Mesothelial cell of epicardium (in vitro differentiated cells): Measurements from ENCODE around the gene ANKRD63. TPM values are rescaled to one million over a fixed set of nuclear protein-coding genes. Genes with fewer than 3 reads are reported as not detected.

Experiments
- DNase-seq, 2 experiments: peaks; one replicate each; pipeline ENCODE4 v3.0.0; 2021; ENCODE audit warnings: low spot score in 2 of 2; ENCODE audit not compliant: unreplicated experiment in 2 of 2
- H3K27ac Mint-ChIP-seq: 2 replicates; pipeline ENCODE4 v1.8.0; 2021; ENCODE audit warnings: mixed read lengths
- H3K27me3 Mint-ChIP-seq: 2 replicates; pipeline ENCODE4 v1.8.0; 2021; ENCODE audit warnings: low read depth, mixed read lengths
- H3K36me3 Mint-ChIP-seq: 2 replicates; pipeline ENCODE4 v1.8.0; 2021; ENCODE audit warnings: mixed read lengths
- H3K4me1 Mint-ChIP-seq: 2 replicates; pipeline ENCODE4 v1.8.0; 2021; ENCODE audit warnings: mixed read lengths
- H3K4me3 Mint-ChIP-seq: 2 replicates; pipeline ENCODE4 v1.8.0; 2021; ENCODE audit warnings: mild to moderate bottlenecking, moderate library complexity, mixed read lengths
- H3K9me3 Mint-ChIP-seq: 2 replicates; pipeline ENCODE4 v1.8.0; 2021; ENCODE audit warnings: mixed read lengths
- total RNA-seq: library from RNA; stranded (reverse); gene quantifications from 3 replicates; pipeline ENCODE4 v1.2.1, GENCODE V29; 2021
- TF ChIP-seq, protein P1 (sequence below): fragments of 200-600 bp; sonication (generic); IDR thresholded peaks from one replicate; pipeline ENCODE4 v1.5.0; 2021; ENCODE audit warnings: antibody characterized with exemption; ENCODE audit not compliant: unreplicated experiment

ANKRD63 gene
- total RNA-seq, 1 donor from 2014 or later, result 0.31 TPM

DNA sequence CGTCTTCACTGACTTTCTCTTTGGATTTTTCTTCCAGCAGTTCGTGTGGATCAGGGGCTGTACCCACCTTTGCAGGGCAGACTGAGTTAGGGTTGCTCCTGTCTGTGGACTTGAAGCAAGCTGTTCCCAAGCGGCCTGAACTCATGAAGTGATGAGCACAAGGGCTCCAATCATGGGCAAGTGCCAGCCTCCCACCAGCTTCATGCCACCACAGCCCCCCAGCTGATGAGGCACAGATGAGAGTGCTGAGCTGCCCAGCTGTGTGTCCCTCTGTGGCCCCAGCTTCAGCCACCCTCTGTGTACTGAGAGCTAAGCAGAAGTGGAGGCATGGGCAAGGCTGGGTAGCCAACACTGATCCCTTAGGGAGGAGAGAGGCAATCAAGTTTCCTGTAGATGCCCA, 28.1 kb upstream of the ANKRD63 start:
- no peak for DNase-seq
- H3K4me1 Mint-ChIP-seq, result peaks cover 28% of the 10 kb centered on the region
- no peak overlapping the region for H3K27ac Mint-ChIP-seq
- peaks cover 25% of the 10 kb centered on the region for H3K27me3 Mint-ChIP-seq
- H3K9me3 Mint-ChIP-seq, result no peaks in the 10 kb centered on the region
- no peak overlapping the region for H3K4me3 Mint-ChIP-seq
- no peaks in the 10 kb centered on the region for H3K36me3 Mint-ChIP-seq
- TF ChIP-seq, protein P1, sequence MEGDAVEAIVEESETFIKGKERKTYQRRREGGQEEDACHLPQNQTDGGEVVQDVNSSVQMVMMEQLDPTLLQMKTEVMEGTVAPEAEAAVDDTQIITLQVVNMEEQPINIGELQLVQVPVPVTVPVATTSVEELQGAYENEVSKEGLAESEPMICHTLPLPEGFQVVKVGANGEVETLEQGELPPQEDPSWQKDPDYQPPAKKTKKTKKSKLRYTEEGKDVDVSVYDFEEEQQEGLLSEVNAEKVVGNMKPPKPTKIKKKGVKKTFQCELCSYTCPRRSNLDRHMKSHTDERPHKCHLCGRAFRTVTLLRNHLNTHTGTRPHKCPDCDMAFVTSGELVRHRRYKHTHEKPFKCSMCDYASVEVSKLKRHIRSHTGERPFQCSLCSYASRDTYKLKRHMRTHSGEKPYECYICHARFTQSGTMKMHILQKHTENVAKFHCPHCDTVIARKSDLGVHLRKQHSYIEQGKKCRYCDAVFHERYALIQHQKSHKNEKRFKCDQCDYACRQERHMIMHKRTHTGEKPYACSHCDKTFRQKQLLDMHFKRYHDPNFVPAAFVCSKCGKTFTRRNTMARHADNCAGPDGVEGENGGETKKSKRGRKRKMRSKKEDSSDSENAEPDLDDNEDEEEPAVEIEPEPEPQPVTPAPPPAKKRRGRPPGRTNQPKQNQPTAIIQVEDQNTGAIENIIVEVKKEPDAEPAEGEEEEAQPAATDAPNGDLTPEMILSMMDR, result no peak

GRCh38 chr15:40310001-40310959, 27.4 kb upstream of the ANKRD63 start:
- no peak overlapping the region for H3K4me3 Mint-ChIP-seq

GRCh38 chr15:40309344-40309862, 26.5 kb upstream of the ANKRD63 start:
- peaks cover 19% of the 10 kb centered on the region for H3K27me3 Mint-ChIP-seq
- TF ChIP-seq, protein P1, result no peak
- no peaks in the 10 kb centered on the region for H3K9me3 Mint-ChIP-seq
- peaks cover 28% of the 10 kb centered on the region for H3K4me1 Mint-ChIP-seq
- H3K4me3 Mint-ChIP-seq, result no peak overlapping the region
- no peak overlapping the region for H3K27ac Mint-ChIP-seq
- H3K36me3 Mint-ChIP-seq, result no peaks in the 10 kb centered on the region
- DNase-seq, result no peak

More at GRCh38 chr15:40310001-40310959, 27.4 kb upstream of the ANKRD63 start:
- Mint-ChIP-seq H3K9me3 (no peaks in the 10 kb centered on the region), H3K27ac (no peak overlapping the region), H3K27me3 (peaks cover 24% of the 10 kb centered on the region), H3K36me3 (no peaks in the 10 kb centered on the region), H3K4me1 (peaks cover 28% of the 10 kb centered on the region)
- TF ChIP-seq, protein P1, result peak; percentile 60
- DNase-seq, result peak in 1 of 2 experiments; percentile 69

- no peak for DNase-seq
- peaks cover 17% of the 10 kb centered on the region for H3K27me3 Mint-ChIP-seq
- H3K4me1 Mint-ChIP-seq, result peaks cover 20% of the 10 kb centered on the region
- no peak within 1 kb of the TSS for H3K27ac Mint-ChIP-seq
- H3K36me3 Mint-ChIP-seq, result no peaks in the 10 kb centered on the region
- peak within 1 kb of the TSS; percentile 33 for H3K4me3 Mint-ChIP-seq
- no peaks in the 10 kb centered on the region for H3K9me3 Mint-ChIP-seq
- TF ChIP-seq, protein P1, result no peak
These were observed 24.8 kb upstream of the ANKRD63 start, which contains the start of gene PLCB2 for GRCh38 chr15:40307421-40308211. Gene PLCB2, minus strand, starts transcription at chr15:40307935. Its CDS starts 263 bp downstream, at chr15:40307672.

DNA sequence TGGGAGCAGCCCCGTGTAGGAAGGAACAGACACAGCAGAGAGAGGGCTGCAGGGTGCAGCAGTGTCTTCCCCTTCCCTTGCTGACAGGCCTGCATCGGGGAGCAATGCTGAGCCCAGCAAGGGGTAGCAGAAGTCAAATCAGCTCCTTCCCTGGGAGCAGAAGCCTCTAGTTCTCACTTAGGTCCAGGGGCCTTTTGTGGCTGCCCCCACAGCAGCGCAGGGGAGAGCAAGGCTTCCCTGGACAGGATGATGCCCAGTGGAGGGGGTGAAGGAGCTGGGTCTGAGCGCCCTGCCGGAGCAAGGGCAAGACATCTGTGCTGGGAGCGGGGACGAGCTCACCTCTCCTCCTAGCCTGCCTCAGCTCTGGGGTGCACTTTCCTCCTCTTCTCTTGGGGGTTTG, 24.0 kb upstream of the ANKRD63 start:
- no peak for DNase-seq
- TF ChIP-seq, protein P1, result no peak
- Mint-ChIP-seq H3K27ac (no peak overlapping the region), H3K9me3 (no peaks in the 10 kb centered on the region), H3K4me1 (peaks cover 20% of the 10 kb centered on the region), H3K4me3 (no peak overlapping the region), H3K36me3 (no peaks in the 10 kb centered on the region), H3K27me3 (peaks cover 10% of the 10 kb centered on the region)
